Brain pericyte (primary cell): ENCODE results near the gene CEP78.

ENCODE experiments used
- DNase-seq: peaks from one replicate; pipeline ENCODE4 v3.0.0-alpha.2; 2012; ENCODE audit warnings: low read depth, low spot score

The CEP78 gene

DNA sequence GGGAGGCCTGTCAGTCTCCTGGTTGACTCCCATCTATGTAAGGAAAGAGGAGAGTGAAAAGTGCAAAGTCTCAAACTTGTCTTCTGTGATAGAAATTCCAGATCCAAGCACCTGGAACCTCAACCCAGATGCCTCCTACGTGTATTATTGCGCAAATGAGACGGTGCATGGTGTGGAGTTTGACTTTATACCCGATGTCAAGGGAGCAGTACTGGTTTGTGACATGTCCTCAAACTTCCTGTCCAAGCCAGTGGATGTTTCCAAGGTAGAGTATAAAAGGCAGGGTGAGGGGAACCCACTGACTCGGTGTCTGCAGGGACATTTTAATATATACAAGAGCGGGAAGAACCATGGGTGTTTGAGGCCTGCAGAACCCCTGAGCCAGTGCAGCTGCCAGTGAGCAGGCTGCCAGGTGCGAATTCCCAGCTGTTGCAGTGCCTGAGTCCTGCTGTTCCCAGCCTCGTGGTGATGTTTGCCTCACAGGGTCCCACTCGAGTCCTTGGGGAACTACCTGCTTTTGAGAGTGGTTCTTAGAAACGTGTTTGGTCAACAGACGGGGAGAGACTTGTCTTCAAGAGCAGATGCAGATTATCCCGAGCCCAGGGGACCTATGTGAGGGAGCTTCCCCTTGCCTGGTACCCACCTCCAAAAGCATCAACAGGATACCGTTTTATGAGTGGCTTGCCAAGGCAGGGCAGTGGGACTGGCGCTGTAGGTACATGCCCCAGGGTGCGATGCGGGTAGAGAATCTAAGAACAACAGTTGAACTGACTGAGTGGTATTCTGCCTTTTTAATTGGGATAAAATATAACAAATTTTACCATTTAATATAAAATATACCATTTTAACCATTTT lies 70.6 kb downstream of the CEP78 start:
- no peak for DNase-seq

DNA sequence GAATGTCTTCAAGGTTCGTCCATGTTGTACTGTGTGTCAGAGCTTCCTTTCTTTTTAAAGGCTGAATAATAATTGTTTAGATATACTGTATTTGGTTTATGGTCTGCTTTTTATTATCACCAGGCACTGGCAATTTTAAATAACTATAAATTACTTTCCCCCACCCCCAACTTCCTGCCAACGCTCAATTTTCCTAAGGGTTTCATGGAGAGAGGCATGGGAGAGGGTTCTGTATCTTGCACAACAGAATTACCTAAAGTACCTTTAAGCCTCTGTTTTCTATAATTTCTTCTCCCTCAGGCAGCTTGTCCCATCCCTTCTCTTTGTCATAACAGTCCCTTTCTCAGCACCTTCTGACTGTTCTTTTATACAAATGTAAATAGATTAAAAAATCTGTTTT lies 71.5 kb downstream of the CEP78 start:
- no peak for DNase-seq

DNA sequence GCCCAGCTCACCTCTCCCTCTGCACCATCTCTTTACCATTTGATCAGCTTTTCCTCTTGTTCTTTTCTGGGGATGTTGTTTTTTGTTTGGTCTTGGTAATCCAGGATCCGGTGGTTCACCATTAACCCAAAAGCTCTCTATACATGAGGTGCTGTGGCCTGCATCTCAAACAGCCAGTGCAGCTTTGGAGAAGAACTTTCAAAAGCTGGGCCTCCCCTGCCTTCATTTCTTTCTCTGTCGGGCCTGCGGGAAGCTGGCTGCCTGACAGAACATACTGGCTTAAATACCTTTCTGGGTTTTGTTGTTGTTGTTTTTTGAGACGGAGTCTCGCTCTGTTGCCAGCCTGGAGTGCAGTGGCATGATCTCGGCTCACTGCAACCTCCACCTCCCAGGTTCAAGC lies 73.2 kb downstream of the CEP78 start:
- no peak for DNase-seq

DNA sequence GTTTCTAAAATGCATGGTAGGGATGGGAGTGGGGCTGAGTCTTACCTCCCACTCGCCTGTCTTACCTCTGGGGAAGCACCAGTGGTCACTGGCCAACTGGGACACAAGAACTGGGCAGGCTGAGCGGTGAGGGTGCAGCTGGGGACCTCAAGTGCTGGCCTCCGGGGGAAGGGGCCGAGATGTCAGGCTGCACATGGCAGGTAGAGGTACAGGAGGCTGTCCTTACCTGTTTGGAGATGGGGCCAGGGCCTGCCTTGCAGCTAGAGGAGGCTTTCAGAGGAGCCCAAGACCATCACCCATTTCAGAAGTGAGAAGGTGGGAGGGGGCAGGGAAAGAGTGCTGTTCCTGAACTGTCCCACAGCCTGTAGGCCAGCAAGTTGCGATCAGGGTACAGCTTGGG lies 75.2 kb downstream of the CEP78 start:
- no peak for DNase-seq

DNA sequence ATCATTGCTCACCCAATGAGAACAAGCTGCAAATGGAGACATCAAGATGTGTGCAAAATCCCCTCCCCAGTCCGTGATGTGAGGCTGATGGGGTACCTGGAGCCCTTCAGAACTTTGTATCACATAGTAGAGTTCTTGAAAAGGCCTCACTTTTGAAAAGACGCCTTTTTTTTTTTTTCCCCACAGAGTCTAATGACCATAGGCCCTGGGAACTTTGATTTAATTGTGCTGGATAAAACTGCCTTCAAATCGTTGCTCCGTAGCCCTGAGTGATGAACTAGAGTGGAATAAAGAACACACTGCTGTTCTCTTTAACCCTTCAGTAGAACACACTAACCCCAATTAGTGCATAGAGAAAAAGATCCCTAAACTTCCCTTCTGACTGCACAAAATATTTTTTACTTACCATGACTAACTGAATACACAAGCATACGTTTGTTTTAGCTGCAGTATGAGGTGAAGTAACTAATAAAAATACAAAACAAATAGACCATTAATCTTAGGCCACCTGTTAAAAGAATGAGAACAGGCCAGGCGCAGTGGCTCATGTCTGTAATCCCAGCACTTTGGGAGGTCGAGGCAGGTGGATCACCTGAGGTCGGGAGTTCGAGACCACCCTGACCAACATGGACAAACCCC lies 76.1 kb downstream of the CEP78 start:
- DNase-seq, result no peak

DNA sequence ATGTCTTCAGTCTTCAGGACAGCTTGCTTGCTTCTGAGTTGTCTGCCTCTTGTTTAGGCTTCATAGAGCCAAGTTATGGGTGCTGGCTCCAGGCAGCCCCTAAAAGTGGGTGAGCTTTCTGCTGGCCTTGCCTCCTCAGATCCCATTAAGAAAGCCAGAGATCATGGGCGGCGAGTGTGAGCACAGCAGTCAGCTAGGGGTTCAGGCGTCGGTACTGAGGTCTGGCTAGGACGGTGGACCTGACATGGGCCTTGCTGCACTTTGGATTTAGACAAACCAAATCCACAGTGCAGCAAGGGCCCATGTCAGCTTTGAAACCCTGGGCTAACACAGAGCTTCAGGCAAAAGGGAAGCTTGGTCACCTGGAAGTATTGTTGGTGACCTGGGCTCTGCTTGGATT lies 78.7 kb downstream of the CEP78 start:
- DNase-seq, result no peak

DNA sequence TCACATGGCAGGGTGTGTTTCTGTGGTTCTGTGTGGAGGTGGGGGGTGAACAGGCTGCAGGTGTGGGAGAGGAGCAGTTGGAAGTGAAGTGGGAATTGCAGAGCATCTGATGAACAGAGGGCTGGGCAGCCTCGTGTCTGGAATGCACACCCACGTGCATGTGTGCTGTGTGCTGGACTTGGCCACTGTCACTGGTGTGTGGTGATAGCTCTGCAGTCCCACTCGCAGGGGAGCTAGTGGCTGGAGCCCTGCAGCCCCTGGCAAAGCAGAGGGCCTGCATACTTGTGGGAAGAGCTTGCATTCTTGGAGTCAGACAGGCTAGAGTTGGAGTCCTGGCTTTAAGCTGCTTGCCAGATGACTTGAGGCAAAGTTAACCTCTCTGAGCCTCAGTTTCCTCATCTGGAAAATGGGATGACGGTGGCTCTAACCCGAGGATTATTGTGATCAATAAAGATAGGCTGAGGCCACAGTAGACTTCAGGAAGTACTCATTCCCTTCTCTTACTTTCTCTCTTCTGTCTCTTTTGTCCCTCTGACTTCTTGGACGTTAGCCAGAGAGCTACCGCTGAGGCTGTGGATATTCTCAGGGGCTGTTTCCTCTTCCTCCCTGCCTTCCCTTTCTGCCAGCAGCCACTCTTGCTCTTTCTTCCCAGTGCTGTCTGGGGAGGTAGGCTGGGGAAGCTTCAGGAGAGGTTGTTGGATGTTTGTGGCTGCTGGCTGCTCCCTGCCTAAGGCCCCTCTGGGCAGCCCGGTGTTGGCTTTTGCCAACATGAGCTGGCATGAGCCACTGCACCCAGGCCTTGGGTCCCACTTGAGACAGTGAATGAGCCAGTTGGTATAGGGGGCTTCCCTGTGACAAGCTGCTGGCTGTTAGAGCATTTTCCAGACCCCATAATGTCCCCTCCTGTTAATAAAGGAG lies 79.3 kb downstream of the CEP78 start:
- no peak for DNase-seq

DNA sequence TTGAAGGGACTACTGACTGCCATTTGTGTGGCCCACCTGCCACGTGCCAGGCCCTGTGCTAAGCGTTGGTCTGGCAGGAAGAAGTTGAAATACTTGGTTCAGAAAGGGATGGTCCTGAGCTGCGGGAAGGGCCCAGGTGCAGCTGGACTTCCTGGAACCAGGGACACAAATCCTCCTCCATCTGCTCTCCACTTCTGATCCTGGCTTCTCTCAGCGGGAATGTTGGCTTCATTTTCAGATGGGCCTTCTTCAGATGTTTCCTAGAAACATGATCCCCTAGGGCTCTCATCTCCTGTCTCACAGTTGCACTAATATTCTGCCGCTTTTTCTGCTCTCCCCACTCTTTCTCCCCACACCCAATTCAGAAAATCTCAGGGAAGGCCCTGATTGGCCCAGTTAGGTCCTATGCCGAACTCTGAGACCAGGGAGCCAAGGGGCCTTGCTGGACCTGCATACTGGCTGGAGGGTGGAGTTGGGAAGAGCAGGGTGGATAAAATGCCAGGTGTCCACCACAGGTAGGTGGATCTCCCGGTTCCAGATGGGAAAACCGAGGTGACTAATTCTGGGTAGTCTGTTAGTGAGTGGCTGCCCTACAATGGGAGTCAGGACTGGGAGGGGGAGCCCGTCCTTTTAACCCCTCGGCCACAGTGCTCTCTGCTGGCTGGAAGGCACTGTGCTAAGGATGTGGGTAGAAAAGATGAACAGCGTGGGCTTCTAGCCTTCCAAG lies 80.5 kb downstream of the CEP78 start:
- DNase-seq, result no peak

DNA sequence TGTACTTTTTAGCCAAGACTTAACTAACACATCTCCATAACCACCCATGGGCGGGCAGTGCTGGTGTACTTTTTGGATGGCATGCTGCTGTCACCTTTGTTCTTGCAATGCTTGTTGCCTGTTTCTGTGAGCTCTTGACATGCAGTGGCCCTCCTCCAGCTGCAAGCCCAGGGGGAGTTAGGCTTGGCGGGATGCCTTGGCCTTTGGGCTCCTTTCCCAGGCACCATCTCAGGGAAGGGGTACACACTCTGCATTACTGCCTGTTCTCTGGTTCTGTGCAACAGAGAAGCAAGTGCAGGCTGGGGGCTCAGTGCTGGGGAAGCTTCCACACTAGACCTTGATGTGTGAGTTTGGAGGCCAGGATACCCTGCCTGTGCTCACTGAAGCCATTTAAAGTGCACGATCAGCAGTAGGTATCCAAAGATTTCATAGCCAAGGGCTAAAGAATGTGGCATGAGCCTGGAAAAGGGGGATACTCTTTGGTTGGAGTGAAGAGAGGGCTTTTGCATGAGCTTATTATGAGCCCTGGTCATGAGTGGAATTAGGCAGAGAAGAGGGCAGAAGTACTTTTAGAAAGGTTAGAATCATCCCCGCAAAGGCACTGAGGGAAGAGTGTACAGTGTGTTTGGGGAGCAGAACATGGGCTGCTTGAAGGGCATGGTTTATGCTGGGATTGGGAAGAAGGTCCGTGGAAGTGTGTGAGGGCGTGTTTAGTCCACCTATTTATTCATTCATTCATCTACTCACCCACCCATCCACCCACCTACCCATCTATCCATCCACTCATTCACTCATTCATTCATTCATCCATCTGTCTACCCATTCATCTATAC lies 83.5 kb downstream of the CEP78 start:
- no peak for DNase-seq

DNA sequence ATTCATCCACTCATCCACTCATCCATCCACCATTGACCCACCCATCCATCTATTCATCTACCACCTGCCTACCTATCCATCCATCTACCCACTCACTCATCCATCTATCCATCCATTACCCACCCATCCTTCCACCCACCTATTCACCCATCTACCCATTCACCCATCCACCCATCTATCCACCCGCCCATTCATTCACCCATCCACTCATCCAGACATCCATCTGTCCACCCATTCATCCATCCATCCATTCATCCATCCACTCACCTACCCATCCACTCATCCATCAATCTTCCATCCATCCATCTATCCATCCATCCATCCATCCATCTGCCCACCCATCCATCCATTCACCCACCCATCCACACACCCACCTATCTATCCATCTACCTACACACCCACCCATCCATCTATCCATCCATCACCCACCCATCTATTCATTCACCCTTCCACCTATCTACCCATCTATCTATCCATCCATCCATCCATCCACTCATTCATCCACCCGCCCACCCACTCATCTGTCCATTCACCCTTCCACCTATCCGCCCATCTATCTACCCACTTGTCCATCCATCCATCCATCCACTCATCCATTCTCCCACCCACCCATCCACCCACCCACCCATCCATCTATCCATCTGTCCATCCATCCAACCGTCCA lies 84.3 kb downstream of the CEP78 start:
- no peak for DNase-seq

DNA sequence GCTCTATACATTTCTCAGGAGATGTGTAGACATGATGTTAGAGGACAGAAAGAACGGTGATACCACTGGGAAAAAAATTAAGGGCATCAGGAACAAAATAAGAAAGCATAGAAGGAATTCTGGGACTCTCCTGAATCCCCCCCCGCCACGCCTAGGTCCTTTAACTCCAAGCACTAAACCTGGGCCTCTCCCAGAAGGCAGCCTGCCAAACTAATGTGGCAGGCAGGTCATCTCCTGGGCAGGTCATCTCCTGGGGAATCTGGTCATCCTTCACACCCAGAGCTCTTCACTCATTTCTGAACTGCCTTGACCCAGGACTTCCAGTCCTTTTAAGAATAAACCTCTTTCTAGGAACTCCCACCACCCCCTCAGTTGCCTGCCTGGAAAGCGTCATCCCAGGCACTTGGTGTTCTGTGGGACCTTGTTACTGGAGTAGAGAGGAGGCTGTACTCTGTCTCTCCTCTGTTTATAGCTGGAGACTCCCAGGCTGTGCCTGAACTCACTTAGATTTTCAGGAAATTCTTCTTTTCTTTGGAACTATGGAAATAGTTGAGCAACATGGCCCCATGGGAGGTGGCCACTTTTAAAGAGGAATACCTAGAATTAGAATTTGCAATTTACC lies 85.1 kb downstream of the CEP78 start:
- DNase-seq, result no peak

DNA sequence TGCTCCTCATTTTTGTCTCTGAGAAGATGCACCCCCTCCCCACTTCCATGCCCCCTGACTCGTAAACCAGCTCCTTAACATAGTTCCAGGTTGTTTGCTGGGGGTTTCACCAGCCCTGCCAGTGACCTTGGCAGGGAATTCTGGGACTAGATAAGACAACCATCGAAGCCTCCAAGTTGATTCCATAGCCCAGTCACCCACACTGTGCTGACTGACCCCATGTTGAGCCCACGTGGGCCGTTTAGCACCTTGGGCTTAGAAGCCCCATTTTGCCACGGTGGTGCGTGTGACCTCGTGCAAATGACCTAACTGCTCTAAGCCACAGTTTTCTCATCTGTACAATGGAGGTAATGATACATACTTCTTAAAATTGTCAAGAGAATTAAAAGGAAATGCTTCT lies 85.6 kb downstream of the CEP78 start:
- DNase-seq, result no peak

DNA sequence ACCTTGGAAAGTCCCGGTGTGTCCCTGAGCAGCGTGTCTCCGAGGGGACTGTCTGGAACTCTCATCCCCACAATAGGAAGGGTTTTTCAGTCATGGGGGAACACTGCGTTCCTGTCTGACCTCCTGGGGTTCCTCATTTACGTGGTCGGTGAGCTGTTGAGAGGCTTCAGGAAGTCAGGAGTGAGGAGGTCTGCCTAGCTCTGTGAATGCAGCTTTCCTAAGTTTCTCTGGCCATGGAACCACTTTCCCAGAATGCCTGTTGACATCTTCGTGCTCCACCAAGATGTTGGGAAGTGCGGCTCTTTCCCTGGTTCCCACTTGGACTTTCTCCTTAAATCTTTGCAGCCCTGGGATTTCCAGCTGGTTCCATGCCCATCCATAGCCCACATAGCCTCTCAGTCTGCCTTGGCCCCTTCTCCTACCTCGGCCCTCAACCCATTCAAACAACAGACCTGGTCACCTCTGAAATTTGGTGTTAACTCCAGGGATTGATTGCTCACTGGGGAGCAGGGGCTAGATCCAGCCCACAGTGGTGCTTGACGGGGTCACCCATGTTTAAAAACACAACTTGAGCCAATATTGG lies 88.3 kb downstream of the CEP78 start:
- no peak for DNase-seq

DNA sequence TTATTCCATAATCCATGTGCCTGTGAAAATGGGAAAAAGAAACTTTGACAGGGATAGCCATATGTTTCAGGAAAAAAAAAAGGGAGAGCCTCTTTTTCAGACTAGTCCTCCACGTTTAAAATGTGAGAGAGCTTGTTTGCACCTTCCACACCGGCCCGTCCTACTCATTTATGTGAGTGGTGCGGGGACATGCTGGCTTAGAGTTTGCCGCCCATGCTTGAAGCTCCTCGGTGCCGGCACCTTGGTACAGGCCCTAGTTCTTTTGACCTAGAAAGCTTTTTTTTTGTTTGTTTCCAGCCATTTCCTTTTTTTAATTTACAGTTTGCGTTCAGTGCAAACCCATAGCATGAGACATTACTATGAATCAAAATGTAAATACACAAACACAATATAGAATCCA lies 88.8 kb downstream of the CEP78 start:
- no peak for DNase-seq

DNA sequence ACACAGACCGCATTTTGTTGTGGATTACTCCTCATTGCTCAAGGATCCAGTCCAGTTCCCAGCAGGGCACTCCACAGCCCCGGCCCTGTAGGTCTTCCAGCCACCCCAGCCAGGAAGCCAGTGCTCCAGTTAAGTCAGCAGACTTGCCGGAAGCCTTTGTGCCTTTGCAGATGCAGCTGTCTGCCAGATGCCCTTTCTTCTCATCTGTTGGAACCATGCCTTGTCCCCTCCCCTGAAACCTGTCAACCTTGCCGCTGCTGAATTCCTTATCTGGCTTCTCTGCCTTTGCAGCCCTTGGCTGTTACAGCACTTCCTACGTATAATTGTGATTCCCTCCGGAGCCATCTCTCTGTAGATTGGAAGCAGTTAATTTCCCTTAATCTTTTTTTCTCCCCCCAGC lies 89.5 kb downstream of the CEP78 start:
- peak; percentile 7 for DNase-seq

DNA sequence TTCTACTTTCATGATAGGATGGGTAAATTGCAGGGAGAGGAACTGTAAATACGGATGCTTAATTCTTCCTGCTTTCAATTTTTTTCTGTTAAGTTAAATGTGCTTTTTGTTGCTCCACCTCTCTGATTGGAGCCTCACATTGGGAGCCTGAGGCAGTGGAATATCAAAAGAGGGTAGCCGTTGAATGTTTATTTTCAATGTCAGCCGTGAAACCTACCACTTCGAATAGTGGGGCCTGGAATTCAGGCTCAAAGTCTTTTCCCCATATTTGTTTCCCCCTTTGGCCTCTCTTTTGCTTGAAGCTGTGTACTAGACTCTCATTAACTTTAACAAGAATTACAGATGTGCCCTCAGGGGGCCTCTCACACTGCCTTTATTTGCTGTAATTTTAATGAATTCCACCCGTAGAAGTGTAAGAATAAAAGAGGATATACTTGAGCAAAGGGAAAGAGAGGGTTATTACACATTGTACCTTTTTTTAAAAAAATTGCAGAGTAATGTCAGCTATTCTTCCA lies 90.0 kb downstream of the CEP78 start:
- no peak for DNase-seq

DNA sequence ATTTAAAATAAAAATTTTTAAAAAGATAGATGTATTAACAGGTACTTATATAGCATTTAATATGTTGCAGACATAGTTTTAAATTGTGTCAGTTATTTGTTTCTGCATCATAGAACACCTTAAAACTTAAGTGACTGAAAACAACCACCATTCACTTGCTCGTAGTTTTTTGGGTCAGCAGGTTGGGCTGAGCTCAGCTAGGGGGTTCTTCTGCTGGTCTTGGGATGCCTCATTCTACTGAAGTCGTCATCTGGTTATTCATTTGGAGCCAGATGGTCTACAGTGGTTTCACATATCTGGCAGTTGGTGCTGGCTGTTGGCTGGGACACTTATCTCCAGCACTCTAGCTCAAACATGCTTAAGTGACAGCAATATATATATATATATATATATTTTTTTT lies 90.7 kb downstream of the CEP78 start:
- DNase-seq, result no peak
